T-helper 1 cell treated with Interleukin-12 subunit alpha and Interleukin-12 subunit beta and Interleukin-4 antibody, amounts not matched to agents 30 μg/mL and 1 μg/mL, for 36 hours (primary cell): ENCODE data around the gene CYP27B1.

ENCODE experiments used
- H3K27ac Mint-ChIP-seq: one replicate; pipeline ENCODE4 v1.8.0; 2021; ENCODE audit warnings: mild to moderate bottlenecking, mixed read lengths
- H3K27me3 Mint-ChIP-seq: one replicate; pipeline ENCODE4 v1.8.0; 2021; ENCODE audit warnings: low read depth, mixed read lengths
- H3K36me3 Mint-ChIP-seq: one replicate; pipeline ENCODE4 v1.8.0; 2021; ENCODE audit warnings: low read depth, mixed read lengths
- H3K4me1 Mint-ChIP-seq: one replicate; pipeline ENCODE4 v1.8.0; 2021; ENCODE audit warnings: low read depth, mixed read lengths
- H3K4me3 Mint-ChIP-seq: one replicate; pipeline ENCODE4 v1.8.0; 2021; ENCODE audit warnings: mild to moderate bottlenecking, moderate library complexity, mixed read lengths
- H3K9me3 Mint-ChIP-seq: one replicate; pipeline ENCODE4 v1.8.0; 2021; ENCODE audit warnings: mixed read lengths

The CYP27B1 gene

GRCh38 chr12:57765003-57765697 lies 1.7 kb downstream of the CYP27B1 start:
- peaks cover 32% of the 10 kb centered on the region for H3K4me1 Mint-ChIP-seq
- peaks cover 18% of the 10 kb centered on the region for H3K36me3 Mint-ChIP-seq
- H3K27me3 Mint-ChIP-seq, result peaks cover 20% of the 10 kb centered on the region
- peak overlapping the region; percentile 89 for H3K4me3 Mint-ChIP-seq
- H3K27ac Mint-ChIP-seq, result peak overlapping the region; percentile 73
- no peaks in the 10 kb centered on the region for H3K9me3 Mint-ChIP-seq

GRCh38 chr12:57764662-57765002 lies 2.2 kb downstream of the CYP27B1 start:
- peaks cover 20% of the 10 kb centered on the region for H3K27me3 Mint-ChIP-seq
- peaks cover 15% of the 10 kb centered on the region for H3K36me3 Mint-ChIP-seq

GRCh38 chr12:57763881-57764661 lies 2.8 kb downstream of the CYP27B1 start:
- Mint-ChIP-seq H3K4me3 (peak overlapping the region; percentile 89), H3K27ac (peak overlapping the region; percentile 32), H3K4me1 (peaks cover 32% of the 10 kb centered on the region), H3K36me3 (peaks cover 21% of the 10 kb centered on the region), H3K9me3 (no peaks in the 10 kb centered on the region), H3K27me3 (peaks cover 20% of the 10 kb centered on the region)

More at GRCh38 chr12:57764662-57765002, 2.2 kb downstream of the CYP27B1 start:
- Mint-ChIP-seq H3K4me1 (peaks cover 28% of the 10 kb centered on the region), H3K9me3 (no peaks in the 10 kb centered on the region), H3K27ac (peak overlapping the region; percentile 49), H3K4me3 (peak overlapping the region; percentile 89)

GRCh38 chr12:57762463-57762862 lies 4.4 kb downstream of the CYP27B1 start:
- Mint-ChIP-seq H3K4me1 (peaks cover 36% of the 10 kb centered on the region), H3K36me3 (peaks cover 24% of the 10 kb centered on the region), H3K9me3 (no peaks in the 10 kb centered on the region), H3K4me3 (no peak overlapping the region), H3K27me3 (peaks cover 20% of the 10 kb centered on the region), H3K27ac (no peak overlapping the region)

GRCh38 chr12:57761391-57761998 lies 5.4 kb downstream of the CYP27B1 start:
- Mint-ChIP-seq H3K9me3 (no peaks in the 10 kb centered on the region), H3K4me3 (no peak overlapping the region), H3K27me3 (peaks cover 17% of the 10 kb centered on the region), H3K4me1 (peaks cover 39% of the 10 kb centered on the region), H3K36me3 (peaks cover 28% of the 10 kb centered on the region), H3K27ac (no peak overlapping the region)

GRCh38 chr12:57760347-57760982 lies 6.4 kb downstream of the CYP27B1 start:
- H3K4me1 Mint-ChIP-seq, result peaks cover 38% of the 10 kb centered on the region
- peaks cover 28% of the 10 kb centered on the region for H3K36me3 Mint-ChIP-seq
- H3K27me3 Mint-ChIP-seq, result peaks cover 14% of the 10 kb centered on the region
- no peaks in the 10 kb centered on the region for H3K9me3 Mint-ChIP-seq
- H3K4me3 Mint-ChIP-seq, result no peak overlapping the region
- no peak overlapping the region for H3K27ac Mint-ChIP-seq

GRCh38 chr12:57759360-57759980 lies 7.4 kb downstream of the CYP27B1 start:
- no peak overlapping the region for H3K4me3 Mint-ChIP-seq
- no peak overlapping the region for H3K27ac Mint-ChIP-seq
- peaks cover 10% of the 10 kb centered on the region for H3K27me3 Mint-ChIP-seq
- peaks cover 33% of the 10 kb centered on the region for H3K4me1 Mint-ChIP-seq
- H3K9me3 Mint-ChIP-seq, result no peaks in the 10 kb centered on the region
- H3K36me3 Mint-ChIP-seq, result peaks cover 28% of the 10 kb centered on the region

- peaks cover 25% of the 10 kb centered on the region for H3K36me3 Mint-ChIP-seq
- no peaks in the 10 kb centered on the region for H3K9me3 Mint-ChIP-seq
- peaks cover 6% of the 10 kb centered on the region for H3K27me3 Mint-ChIP-seq
- H3K4me3 Mint-ChIP-seq, result peak overlapping the region; percentile 35
- H3K4me1 Mint-ChIP-seq, result peaks cover 34% of the 10 kb centered on the region
- no peak overlapping the region for H3K27ac Mint-ChIP-seq
Measured at GRCh38 chr12:57758552-57759359, 8.1 kb downstream of the CYP27B1 start.

GRCh38 chr12:57757771-57758170 lies 9.1 kb downstream of the CYP27B1 start:
- Mint-ChIP-seq H3K9me3 (no peaks in the 10 kb centered on the region), H3K4me1 (peaks cover 41% of the 10 kb centered on the region), H3K27me3 (peaks cover 3% of the 10 kb centered on the region), H3K36me3 (peaks cover 21% of the 10 kb centered on the region), H3K4me3 (no peak overlapping the region), H3K27ac (no peak overlapping the region)

- peaks cover 50% of the 10 kb centered on the region for H3K4me1 Mint-ChIP-seq
- peaks cover 22% of the 10 kb centered on the region for H3K36me3 Mint-ChIP-seq
- no peaks in the 10 kb centered on the region for H3K9me3 Mint-ChIP-seq
- H3K27ac Mint-ChIP-seq, result peak overlapping the region; percentile 75
- H3K27me3 Mint-ChIP-seq, result peaks cover 3% of the 10 kb centered on the region
- H3K4me3 Mint-ChIP-seq, result peak overlapping the region; percentile 89
Measured at GRCh38 chr12:57756406-57757341, 10.2 kb downstream of the CYP27B1 start.

- Mint-ChIP-seq H3K4me1 (peaks cover 56% of the 10 kb centered on the region), H3K4me3 (peak overlapping the region; percentile 89), H3K27me3 (peaks cover 3% of the 10 kb centered on the region), H3K27ac (peak overlapping the region; percentile 75), H3K36me3 (peaks cover 27% of the 10 kb centered on the region), H3K9me3 (no peaks in the 10 kb centered on the region)
Measured at GRCh38 chr12:57755454-57756372, 11.2 kb downstream of the CYP27B1 start.

GRCh38 chr12:57755194-57755453 lies 11.8 kb downstream of the CYP27B1 start:
- H3K9me3 Mint-ChIP-seq, result no peaks in the 10 kb centered on the region
- peaks cover 61% of the 10 kb centered on the region for H3K4me1 Mint-ChIP-seq
- H3K27me3 Mint-ChIP-seq, result peaks cover 3% of the 10 kb centered on the region

More at GRCh38 chr12:57755194-57755453, 11.8 kb downstream of the CYP27B1 start:
- no peak overlapping the region for H3K27ac Mint-ChIP-seq
- H3K4me3 Mint-ChIP-seq, result no peak overlapping the region
- H3K36me3 Mint-ChIP-seq, result peaks cover 33% of the 10 kb centered on the region
